Measurements from ENCODE around the gene MYH1.

Gene MYH1

GRCh38 chr17:10474536-10474935 lies 43.8 kb downstream of the MYH1 start:
- no peak for DNase-seq

GRCh38 chr17:10471858-10472257 lies 46.5 kb downstream of the MYH1 start:
- DNase-seq, result no peak

DNA sequence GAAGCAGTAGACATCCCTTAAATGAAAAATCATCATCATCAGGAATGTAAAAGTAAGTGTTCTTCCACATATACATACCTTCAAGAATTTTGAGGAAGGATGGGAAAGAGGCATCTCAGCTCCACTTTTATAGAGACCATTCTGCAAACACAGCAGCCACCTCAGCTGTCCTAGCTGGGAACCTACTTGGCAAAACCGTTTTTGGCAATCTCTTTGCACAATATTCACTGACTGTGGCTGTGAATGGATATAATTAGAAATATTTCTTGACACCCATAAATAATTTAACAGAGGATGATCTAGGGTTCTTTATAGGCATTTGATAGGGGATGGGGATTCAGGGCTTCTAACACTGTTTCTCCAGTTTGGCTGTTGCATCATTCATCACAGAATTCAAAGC lies 48.9 kb downstream of the MYH1 start, which contains the start of gene MYH4:
MYH4 (minus strand) TSS at position 101 of the 400 bp plus-strand sequence. CDS start 2,814 bp downstream, outside the sequence.
- DNase-seq, result no peak

DNA sequence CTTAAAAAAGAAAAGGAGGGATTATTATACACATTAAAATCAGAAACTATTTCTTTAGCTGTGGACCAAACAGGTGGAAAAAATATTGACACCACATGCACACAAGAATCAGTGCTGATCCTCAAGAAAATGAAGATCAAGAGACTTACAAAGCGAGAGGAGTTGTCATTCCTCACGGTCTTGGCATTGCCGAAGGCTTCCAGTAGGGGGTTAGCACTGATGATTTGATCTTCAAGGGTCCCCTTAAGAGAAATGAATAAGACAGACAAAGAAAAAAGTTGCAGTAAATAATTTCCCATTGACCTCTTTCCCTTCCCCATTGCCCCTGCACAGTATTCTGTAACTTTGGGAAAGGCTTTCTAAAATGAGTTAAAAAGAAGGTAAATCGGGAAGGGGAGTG lies 54.9 kb downstream of the MYH1 start:
- DNase-seq, result no peak

GRCh38 chr17:10460062-10460461 lies 58.3 kb downstream of the MYH1 start:
- DNase-seq, result no peak

GRCh38 chr17:10458701-10459100 lies 59.6 kb downstream of the MYH1 start:
- no peak for DNase-seq

GRCh38 chr17:10457952-10458351 lies 60.4 kb downstream of the MYH1 start:
- DNase-seq, result no peak

GRCh38 chr17:10447026-10447931 lies 71.1 kb downstream of the MYH1 start:
- no peak for DNase-seq

Data from CD4-positive, alpha-beta T cell treated with Interleukin-21 for 1 hour (primary cell).